H1 (cell line): ENCODE data around the gene HS6ST2. TPM values are rescaled to one million over a fixed set of nuclear protein-coding genes. Genes with fewer than 3 reads are reported as not detected.

ENCODE experiments used
- CTCF ChIA-PET: fragments of 300-600 bp; sonication (Branson Sonifier 250); formaldehyde crosslinking; loops from one replicate; lab custom pipeline; 2021; ENCODE audit not compliant: partially characterized antibody; lab: Charles Lee
- POLR2A ChIA-PET: fragments of 300-600 bp; sonication (Branson Sonifier 250); formaldehyde crosslinking; loops from one replicate; lab custom pipeline; 2021; ENCODE audit warnings: inconsistent platforms; ENCODE audit not compliant: partially characterized antibody; lab: Charles Lee
- DNase-seq, 2 experiments: peaks; one replicate each; pipeline versions ENCODE4 v3.0.0 to v3.0.0-alpha.2; 2010 to 2022; ENCODE audit warnings: low spot score in 2 of 2, low read depth in 1 of 2, mixed read lengths in 1 of 2
- FAIRE-seq: peaks from 2 replicates; lab custom pipeline; 2011; peaks lifted over from hg19 to GRCh38; lab: Jason Lieb, UNC
- H2AFZ ChIP-seq: 2 replicates; pipeline ENCODE4 v1.8.1; 2012; ENCODE audit warnings: low read length, inconsistent platforms
- H2AK5ac ChIP-seq: 2 replicates; pipeline ENCODE4 v1.6.1; 2013; ENCODE audit warnings: low read depth, low read length
- H2BK120ac ChIP-seq: replicated peaks from 2 replicates; pipeline ENCODE3; 2013; ENCODE audit warnings: low read depth, low read length, inconsistent platforms
- H2BK12ac ChIP-seq: 2 replicates; pipeline ENCODE4 v1.6.1; 2013; ENCODE audit warnings: low read depth, low read length
- H2BK15ac ChIP-seq: 2 replicates; pipeline ENCODE4 v1.6.1; 2013; ENCODE audit warnings: low read length
- H2BK20ac ChIP-seq: 2 replicates; pipeline ENCODE4 v1.6.1; 2013; ENCODE audit warnings: low read length
- H2BK5ac ChIP-seq: 2 replicates; pipeline ENCODE4 v1.6.1; 2013; ENCODE audit warnings: low read depth, low read length
- H3K14ac ChIP-seq: 2 replicates; pipeline ENCODE4 v1.6.1; 2013; ENCODE audit warnings: inconsistent platforms; ENCODE audit not compliant: insufficient read length
- H3K18ac ChIP-seq: 2 replicates; pipeline ENCODE4 v1.6.1; 2013; ENCODE audit warnings: low read length; ENCODE audit errors: extremely low read depth
- H3K23ac ChIP-seq: 2 replicates; pipeline ENCODE4 v1.6.1; 2013; ENCODE audit warnings: inconsistent platforms; ENCODE audit not compliant: insufficient read length
- H3K23me2 ChIP-seq: 2 replicates; pipeline ENCODE4 v1.6.1; 2013; ENCODE audit warnings: low read depth, low read length
- H3K27ac ChIP-seq: 2 replicates; pipeline ENCODE4 v1.6.1; 2011; ENCODE audit warnings: low read depth, low read length, inconsistent platforms
- H3K27me3 ChIP-seq, 4 experiments: replicated peaks in 1 of 4; 1 replicate in 1 of 4; 2 replicates in 3 of 4; pipeline versions ENCODE4 v1.6.1 to v1.8.1; 2011 to 2013; ENCODE audit warnings: low read length in 3 of 4, mild to moderate bottlenecking in 3 of 4, inconsistent platforms in 2 of 4, mixed read lengths in 2 of 4, moderate library complexity in 1 of 4; ENCODE audit not compliant: control insufficient read depth in 3 of 4, insufficient read depth in 3 of 4; ENCODE audit errors: extremely low read depth in 1 of 4
- H3K36me3 ChIP-seq, 4 experiments: 2 replicates each; pipeline versions ENCODE4 v1.6.1 to v1.8.1; 2011 to 2013; ENCODE audit warnings: mild to moderate bottlenecking in 4 of 4, low read length in 3 of 4, moderate library complexity in 2 of 4, control low read depth in 1 of 4, inconsistent platforms in 1 of 4; ENCODE audit not compliant: insufficient read depth in 4 of 4, control insufficient read depth in 2 of 4
- H3K4ac ChIP-seq: replicated peaks from 2 replicates; pipeline ENCODE3; 2013; ENCODE audit warnings: low read length, low read depth, mixed read lengths, inconsistent platforms; ENCODE audit not compliant: insufficient read length
- H3K4me1 ChIP-seq, 4 experiments: replicated peaks in 1 of 4; 1 replicate in 1 of 4; 2 replicates in 3 of 4; pipeline versions ENCODE4 v1.6.1 to v1.8.1; 2011 to 2013; ENCODE audit warnings: low read length in 3 of 4, inconsistent platforms in 2 of 4, mixed read lengths in 1 of 4; ENCODE audit not compliant: insufficient read depth in 4 of 4, control insufficient read depth in 3 of 4
- H3K4me2 ChIP-seq, 2 experiments: 2 replicates each; pipeline versions ENCODE4 v1.6.1 to v1.8.1; 2011 to 2013; ENCODE audit warnings: low read depth in 2 of 2, low read length in 2 of 2, control low read depth in 1 of 2, inconsistent platforms in 1 of 2, mild to moderate bottlenecking in 1 of 2; ENCODE audit not compliant: insufficient read depth in 1 of 2
- H3K4me3 ChIP-seq, 4 experiments: fragments of 200-600, 300-600 bp in 1 of 4; sonication (generic), shearing (Covaris generic), sonication (Bioruptor Twin) in 1 of 4; 2 replicates each; pipeline versions ENCODE4 v1.5.1 to v1.8.1; 2011 to 2016; ENCODE audit warnings: low read length in 4 of 4, low read depth in 3 of 4, control low read depth in 2 of 4, inconsistent platforms in 2 of 4, mild to moderate bottlenecking in 2 of 4, mixed read lengths in 1 of 4, moderate library complexity in 1 of 4; ENCODE audit not compliant: insufficient read depth in 2 of 4; ENCODE audit errors: extremely low read depth in 1 of 4
- H3K56ac ChIP-seq: replicated peaks from 2 replicates; pipeline ENCODE3; 2013; ENCODE audit warnings: low read depth, mild to moderate bottlenecking, mixed read lengths, low read length, inconsistent platforms; ENCODE audit not compliant: insufficient read length
- H3K79me1 ChIP-seq: 2 replicates; pipeline ENCODE4 v1.6.1; 2013; ENCODE audit warnings: low read depth, low read length, control low read depth
- H3K79me2 ChIP-seq, 2 experiments: 2 replicates each; pipeline versions ENCODE4 v1.6.1 to v1.8.1; 2012 to 2013; ENCODE audit warnings: low read length in 2 of 2, mild to moderate bottlenecking in 2 of 2, inconsistent platforms in 1 of 2; ENCODE audit not compliant: insufficient read depth in 2 of 2, control insufficient read depth in 1 of 2
- H3K9ac ChIP-seq, 4 experiments: replicated peaks in 1 of 4; 1 replicate in 1 of 4; 2 replicates in 3 of 4; pipeline versions ENCODE4 v1.6.1 to v1.8.1; 2011 to 2013; ENCODE audit warnings: low read depth in 3 of 4, low read length in 3 of 4, control low read depth in 2 of 4, mild to moderate bottlenecking in 2 of 4, moderate library complexity in 2 of 4, inconsistent platforms in 1 of 4; ENCODE audit errors: extremely low read depth in 1 of 4
- H3K9me3 ChIP-seq, 2 experiments: 2 replicates each; pipeline versions ENCODE4 v1.6.1 to v1.8.1; 2012 to 2013; ENCODE audit warnings: mild to moderate bottlenecking in 2 of 2, moderate library complexity in 2 of 2, control low read depth in 1 of 2, inconsistent platforms in 1 of 2, low read depth in 1 of 2, low read length in 1 of 2, mixed read lengths in 1 of 2; ENCODE audit not compliant: insufficient read depth in 2 of 2
- H4K20me1 ChIP-seq, 2 experiments: replicated peaks in 1 of 2; 2 replicates each; pipeline versions ENCODE3 to v1.8.1; 2011 to 2013; ENCODE audit warnings: inconsistent platforms in 2 of 2, low read length in 2 of 2, mild to moderate bottlenecking in 1 of 2; ENCODE audit not compliant: insufficient read depth in 2 of 2, control insufficient read depth in 1 of 2
- H4K5ac ChIP-seq: 2 replicates; pipeline ENCODE4 v1.6.1; 2013; ENCODE audit warnings: low read length, low read depth, mixed read lengths, inconsistent platforms; ENCODE audit not compliant: insufficient read length
- H4K8ac ChIP-seq: 2 replicates; pipeline ENCODE4 v1.8.0; 2013; ENCODE audit warnings: mild to moderate bottlenecking, moderate library complexity, low read length, inconsistent platforms; ENCODE audit not compliant: insufficient read depth; ENCODE audit errors: extremely low read depth
- H4K91ac ChIP-seq: replicated peaks from 2 replicates; pipeline ENCODE3; 2013; ENCODE audit warnings: low read length, mixed read lengths, inconsistent platforms; ENCODE audit not compliant: insufficient read length
- EGR1 ChIP-seq: IDR thresholded peaks from 2 replicates; pipeline ENCODE4 v1.6.1; 2011; ENCODE audit warnings: low read depth, low read length, borderline replicate concordance
- GABPA ChIP-seq: IDR thresholded peaks from 2 replicates; pipeline ENCODE4 v1.6.1; 2011; ENCODE audit warnings: mild to moderate bottlenecking, low read length, moderate library complexity, borderline replicate concordance; ENCODE audit not compliant: insufficient read depth
- HDAC6 ChIP-seq: IDR thresholded peaks from one replicate; pipeline ENCODE4 v1.7.1; 2012; ENCODE audit warnings: low read depth, mild to moderate bottlenecking, inconsistent platforms, low read length, moderate library complexity
- KDM4A ChIP-seq: IDR thresholded peaks from one replicate; pipeline ENCODE4 v1.7.1; 2012; ENCODE audit warnings: low read depth, mild to moderate bottlenecking, moderate library complexity, low read length, inconsistent platforms; ENCODE audit not compliant: severe bottlenecking
- YY1 ChIP-seq: IDR thresholded peaks from 2 replicates; pipeline ENCODE4 v1.6.1; 2011; ENCODE audit warnings: low read depth, mild to moderate bottlenecking, low read length
- WGBS, 2 experiments: shearing (Covaris generic) in 1 of 2; methylation state at CpG; one replicate each; pipeline versions ENCODE4 v1.1.6 to v1.1.7; 2013 to 2015; ENCODE audit warnings: low lambda C conversion rate in 2 of 2, mixed read lengths in 2 of 2, inconsistent platforms in 1 of 2, low coverage in 1 of 2, missing lambda C conversion rate in 1 of 2; ENCODE audit not compliant: insufficient replicate concordance in 2 of 2, insufficient coverage in 1 of 2, insufficient read length in 1 of 2; ENCODE audit errors: extremely low coverage in 1 of 2, missing lambda C conversion rate in 1 of 2; 5-methylcytosine and 5-hydroxymethylcytosine counted together
- polyA plus RNA-seq, 7 experiments: library from polyadenylated mRNA; depleted of rRNA in 3 of 7; stranded (reverse) in 5 of 7; unstranded in 2 of 7; fragments of >200 nt in 5 of 7; fragments of 200-250 nt in 2 of 7; gene quantifications; 1 replicate in 5 of 7; 2 replicates in 1 of 7; 4 replicates in 1 of 7; pipeline versions ENCODE4 v1.2.1 to v1.2.3, GENCODE V29; 2011 to 2013; ENCODE audit warnings: missing spikeins in 2 of 7, mixed read lengths in 2 of 7
- total RNA-seq: library from RNA; stranded (reverse); fragmentation: NEBNext Ultra II Directional; extraction: Animal tissue kit (Norgen Biotek cat#: 25700); gene quantifications from 2 replicates; pipeline ENCODE4 v1.2.1, GENCODE V29; 2021

The HS6ST2 gene
- total and polyA plus RNA-seq, 2 of the 8 experiments (the other 6 are each of a cell fraction or from before 2014, with no cell fraction given) = 3.9 TPM

- no peak for TF ChIP-seq YY1
- TF ChIP-seq KDM4A = no peak
- no peak for TF ChIP-seq HDAC6
- TF ChIP-seq GABPA = no peak
- TF ChIP-seq EGR1 = no peak
- TF ChIP-seq, all 59 proteins: peak for 0
- Histone ChIP-seq H3K27me3 (no peaks in the 10 kb centered on the region), H3K4me2 (no peak overlapping the region), H2BK15ac (no peak overlapping the region), H4K20me1 (no peaks in the 10 kb centered on the region), H4K5ac (no peak overlapping the region), H2BK120ac (no peak overlapping the region), H3K4me1 (no peaks in the 10 kb centered on the region), H3K56ac (no peak overlapping the region), H2BK20ac (no peak overlapping the region), H3K4ac (no peak overlapping the region), H3K14ac (no peak overlapping the region), H2BK12ac (no peak overlapping the region), H3K18ac (no peak overlapping the region), H3K79me2 (no peaks in the 10 kb centered on the region), H2BK5ac (no peak overlapping the region), H4K91ac (no peak overlapping the region), H4K8ac (no peak overlapping the region), H3K23ac (no peak overlapping the region), H3K27ac (no peak overlapping the region), H2AFZ (no peak overlapping the region), H3K9ac (no peak overlapping the region), H3K23me2 (no peaks in the 10 kb centered on the region), H3K36me3 (no peaks in the 10 kb centered on the region), H3K4me3 (no peak overlapping the region), H2AK5ac (no peak overlapping the region), H3K79me1 (no peaks in the 10 kb centered on the region), H3K9me3 (no peaks in the 10 kb centered on the region)
- ChIA-PET POLR2A (no interaction called here), CTCF (interaction anchor here (1.4 kb wide), 1 partner anchor 31 kb away, joined by 5 read pairs; no protein-coding TSS in a partner anchor)
- FAIRE-seq (no peak), DNase-seq (no peak)
- WGBS, 2 experiments = 94% methylated on average over 4 of the region's 4 CpGs; no CpG with 5 or more reads in 1 of the 2 experiments
These were observed 48.8 kb downstream of the HS6ST2 start for GRCh38 chrX:132909643-132910042.
